K562 (cell line): ENCODE results near the gene PDE6C. TPM values are rescaled to one million over a fixed set of nuclear protein-coding genes. Genes with fewer than 3 reads are reported as not detected.

ENCODE experiments used
- ATAC-seq: fragments of 200-7000 bp; cut with Tn5 transposase; 3 replicates; pipeline ENCODE4 v1.9.1; 2020; ENCODE audit warnings: moderate library complexity
- BruUV-seq: library from RNA; stranded (reverse); fragments of 400-500 nt; replicated peaks from 2 replicates; lab custom pipeline; 2021; lab: Mats Ljungman, UMichigan
- CTCF ChIA-PET: fragments of 300-600 bp; formaldehyde crosslinking; extraction: SDS; loops from one replicate; lab custom pipeline; 2021; ENCODE audit warnings: low intra/inter-chr PET ratio; lab: Yijun Ruan, JAX
- POLR2A ChIA-PET: fragments of 300-600, 350-650 bp; sonication (Branson Sonifier 250); formaldehyde crosslinking; extraction: SDS; loops from one replicate; lab custom pipeline; 2021; ENCODE audit warnings: antibody characterized with exemption, inconsistent platforms; lab: Yijun Ruan, JAX
- DNase-seq, 4 experiments: peaks; one replicate each; pipeline versions ENCODE4 v3.0.0 to v3.0.0-alpha.2; 2011 to 2018; ENCODE audit warnings: low spot score in 3 of 4, mixed read lengths in 3 of 4; ENCODE audit errors: extremely low read depth in 1 of 4
- FAIRE-seq: peaks from 2 replicates; lab custom pipeline; 2011; peaks lifted over from hg19 to GRCh38; lab: Jason Lieb, UNC
- H2AFZ ChIP-seq: 2 replicates; pipeline ENCODE4 v1.6.0; 2011; ENCODE audit warnings: low read depth, low read length, control low read depth, inconsistent platforms
- H3K27ac ChIP-seq: fragments of 200-600 bp; 3 replicates; pipeline ENCODE4 v1.8.0; 2011; ENCODE audit warnings: low read depth, mild to moderate bottlenecking, control low read depth, inconsistent platforms, low read length, moderate library complexity, mixed read lengths; ENCODE audit errors: extremely low read depth
- H3K27me3 ChIP-seq, 2 experiments: fragments of 300-600 bp in 1 of 2; 2 replicates in 1 of 2; 3 replicates in 1 of 2; pipeline versions ENCODE4 v1.6.0 to v1.8.0; 2011; ENCODE audit warnings: inconsistent platforms in 2 of 2, low read length in 2 of 2, mild to moderate bottlenecking in 1 of 2, mixed read lengths in 1 of 2, moderate library complexity in 1 of 2; ENCODE audit not compliant: control insufficient read depth in 2 of 2, insufficient read depth in 2 of 2
- H3K36me3 ChIP-seq: fragments of 300-600 bp; 3 replicates; pipeline ENCODE4 v1.8.0; 2011; ENCODE audit warnings: mild to moderate bottlenecking, low read length, inconsistent platforms; ENCODE audit not compliant: control insufficient read depth, insufficient read depth
- H3K4me1 ChIP-seq, 2 experiments: fragments of 200-600 bp in 1 of 2; replicated peaks in 1 of 2; 2 replicates in 1 of 2; 3 replicates in 1 of 2; pipeline versions ENCODE4 v1.5.1 to v1.8.0; 2011; ENCODE audit warnings: inconsistent platforms in 2 of 2, low read length in 2 of 2, mild to moderate bottlenecking in 1 of 2, mixed read lengths in 1 of 2, moderate library complexity in 1 of 2; ENCODE audit not compliant: control insufficient read depth in 2 of 2, insufficient read depth in 2 of 2
- H3K4me2 ChIP-seq: 2 replicates; pipeline ENCODE4 v1.6.1; 2011; ENCODE audit warnings: low read length, control low read depth, inconsistent platforms, mixed read lengths; ENCODE audit not compliant: insufficient read depth
- H3K4me3 ChIP-seq: fragments of 200-600 bp; sonication (generic), shearing (Covaris generic); 2 replicates; pipeline ENCODE4 v1.5.1; 2016; ENCODE audit warnings: control low read depth, inconsistent platforms
- H3K79me2 ChIP-seq: fragments of 200-600 bp; 3 replicates; pipeline ENCODE4 v1.8.0; 2011; ENCODE audit warnings: low read length, inconsistent platforms; ENCODE audit not compliant: control insufficient read depth, insufficient read depth
- H3K9ac ChIP-seq, 2 experiments: 2 replicates each; pipeline versions ENCODE4 v1.6.0 to v1.6.1; 2011; ENCODE audit warnings: low read depth in 2 of 2, low read length in 2 of 2, control low read depth in 1 of 2, inconsistent platforms in 1 of 2, mild to moderate bottlenecking in 1 of 2, mixed read lengths in 1 of 2; ENCODE audit not compliant: insufficient read depth in 1 of 2
- H3K9me1 ChIP-seq: one replicate; pipeline ENCODE4 v1.6.0; 2011; ENCODE audit warnings: inconsistent platforms, mild to moderate bottlenecking, low read length, moderate library complexity; ENCODE audit not compliant: control insufficient read depth, insufficient read depth
- H3K9me3 ChIP-seq: replicated peaks from 2 replicates; pipeline ENCODE4 v1.5.1; 2011; ENCODE audit warnings: low read depth, low read length, inconsistent platforms; ENCODE audit not compliant: control insufficient read depth, insufficient read depth
- H4K20me1 ChIP-seq: replicated peaks from 2 replicates; pipeline ENCODE4 v1.6.1; 2011; ENCODE audit warnings: low read length, inconsistent platforms, mixed read lengths; ENCODE audit not compliant: control insufficient read depth, insufficient read depth
- BRCA1 ChIP-seq, 2 experiments: fragments of 450-650 bp in 1 of 2; sonication (generic) in 1 of 2; formaldehyde crosslinking in 1 of 2; IDR thresholded peaks; 2 replicates each; pipeline versions ENCODE4 v1.5.0 to v1.6.1; 2017 to 2020; ENCODE audit warnings: mild to moderate bottlenecking in 1 of 2, missing genetic modification reagents in 1 of 2
- CBFA2T2 ChIP-seq: fragments of 450-650 bp; conservative IDR thresholded peaks from 2 replicates; pipeline ENCODE4 v1.6.1; 2017; ENCODE audit warnings: mild to moderate bottlenecking
- CCNT2 ChIP-seq: IDR thresholded peaks from 2 replicates; pipeline ENCODE4 v1.6.1; 2011; ENCODE audit warnings: borderline replicate concordance, low read depth, mild to moderate bottlenecking, moderate library complexity, mixed read lengths, low read length; ENCODE audit not compliant: insufficient read length; ENCODE audit errors: extremely low read depth
- CTBP1 ChIP-seq: fragments of 450-650 bp; IDR thresholded peaks from 2 replicates; pipeline ENCODE4 v1.6.1; 2016; ENCODE audit warnings: borderline replicate concordance
- FOXA1 ChIP-seq: fragments of 450-650 bp; IDR thresholded peaks from 2 replicates; pipeline ENCODE4 v1.6.1; 2016; ENCODE audit warnings: mild to moderate bottlenecking, borderline replicate concordance
- KLF1 ChIP-seq: fragments of 450-650 bp; IDR thresholded peaks from 2 replicates; pipeline ENCODE4 v1.6.1; 2016; ENCODE audit warnings: missing genetic modification characterization, missing compliant biosample characterization
- MCM5 ChIP-seq: fragments of 450-650 bp; IDR thresholded peaks from 2 replicates; pipeline ENCODE4 v1.6.1; 2016; ENCODE audit warnings: low read depth
- MLX ChIP-seq, 2 experiments: fragments of 450-650 bp in 1 of 2; sonication (generic) in 1 of 2; formaldehyde crosslinking; conservative IDR thresholded peaks; 2 replicates each; pipeline versions ENCODE4 v1.4.0 to v1.8.1; 2020 to 2022; ENCODE audit warnings: mild to moderate bottlenecking in 1 of 2, missing genetic modification reagents in 1 of 2
- MNT ChIP-seq, 2 experiments: fragments of 450-650 bp; conservative IDR thresholded peaks; 2 replicates each; pipeline ENCODE4 v1.6.1; 2017; ENCODE audit warnings: mild to moderate bottlenecking in 2 of 2, moderate library complexity in 2 of 2
- PPARD ChIP-seq: fragments of 250-450 bp; sonication (Bioruptor Pico); IDR thresholded peaks from 2 replicates; pipeline ENCODE4 v1.8.0; 2022; ENCODE audit warnings: inconsistent platforms, mild to moderate bottlenecking, moderate library complexity
- STAT6 ChIP-seq: sonication (generic); formaldehyde crosslinking; IDR thresholded peaks from 2 replicates; pipeline ENCODE4 v1.8.1; 2023; ENCODE audit warnings: mild to moderate bottlenecking, missing genetic modification reagents
- TAL1 ChIP-seq: fragments of 450-650 bp; IDR thresholded peaks from 2 replicates; pipeline ENCODE4 v1.6.1; 2016; ENCODE audit warnings: mild to moderate bottlenecking
- ZNF76 ChIP-seq: fragments of 250-450 bp; sonication (Bioruptor Pico); IDR thresholded peaks from 2 replicates; pipeline ENCODE4 v1.4.0; 2020; ENCODE audit warnings: mild to moderate bottlenecking, moderate library complexity, borderline replicate concordance
- ZNF79 ChIP-seq: fragments of 250-450 bp; sonication (Bioruptor Pico); IDR thresholded peaks from 2 replicates; pipeline ENCODE4 v1.4.0; 2020; ENCODE audit warnings: low read depth, mild to moderate bottlenecking, moderate library complexity
- WGBS: fragments of 100-300 bp; shearing (Covaris generic); methylation state at CpG from one replicate; pipeline ENCODE4 v1.1.6; 2016; ENCODE audit warnings: low coverage, mixed read lengths; ENCODE audit not compliant: insufficient coverage; ENCODE audit errors: missing lambda C conversion rate; 5-methylcytosine and 5-hydroxymethylcytosine counted together
- in situ Hi-C: fragments of 300-500 bp; cut with MboI; formaldehyde crosslinking; loops from 4 replicates; pipeline ENCODE4 v1.15.0; 2018; ENCODE audit warnings: inconsistent platforms, mixed read lengths
- intact Hi-C: fragments of 100-400 bp; cut with micrococcal nuclease; formaldehyde crosslinking; loops from 2 replicates; pipeline ENCODE4 v1.14.2; 2022
- polyA plus RNA-seq, 8 experiments: library from polyadenylated mRNA; depleted of rRNA in 4 of 8; stranded (reverse) in 5 of 8; unstranded in 3 of 8; fragments of >200 nt; fragmentation: Nextera tagmentation in 2 of 8; fragmentation: Illumina TruSeq in 1 of 8; extraction: Ambion mirVana in 2 of 8; extraction: Trizol in 1 of 8; gene quantifications; 2 replicates each; pipeline versions ENCODE4 v1.2.1 to v1.2.3, GENCODE V29; 2011 to 2014; ENCODE audit warnings: inconsistent platforms in 1 of 8, missing spikeins in 1 of 8
- total RNA-seq, 7 experiments: library from RNA; depleted of rRNA in 6 of 7; stranded (reverse); fragments of >200 nt in 6 of 7; fragmentation: Illumina TruSeq in 2 of 7; extraction: Trizol in 2 of 7; gene quantifications; 2 replicates each; pipeline versions ENCODE4 v1.2.1 to v1.2.3, GENCODE V29; 2011 to 2021; ENCODE audit warnings: low replicate concordance in 1 of 7
- TF ChIP-seq, protein P1 (sequence below): fragments of 450-650 bp; IDR thresholded peaks from 2 replicates; pipeline ENCODE4 v1.6.1; 2016; ENCODE audit warnings: low read depth, mild to moderate bottlenecking, moderate library complexity
- TF ChIP-seq, protein P2 (sequence below): fragments of 250-450 bp; sonication (Bioruptor Pico); IDR thresholded peaks from 2 replicates; pipeline ENCODE4 v1.4.0; 2020; ENCODE audit warnings: mild to moderate bottlenecking, moderate library complexity

Gene PDE6C
- total and polyA plus RNA-seq, 9 of the 15 experiments (the other 6 are each of a cell fraction or from before 2014, with no cell fraction given) = not detected

DNA sequence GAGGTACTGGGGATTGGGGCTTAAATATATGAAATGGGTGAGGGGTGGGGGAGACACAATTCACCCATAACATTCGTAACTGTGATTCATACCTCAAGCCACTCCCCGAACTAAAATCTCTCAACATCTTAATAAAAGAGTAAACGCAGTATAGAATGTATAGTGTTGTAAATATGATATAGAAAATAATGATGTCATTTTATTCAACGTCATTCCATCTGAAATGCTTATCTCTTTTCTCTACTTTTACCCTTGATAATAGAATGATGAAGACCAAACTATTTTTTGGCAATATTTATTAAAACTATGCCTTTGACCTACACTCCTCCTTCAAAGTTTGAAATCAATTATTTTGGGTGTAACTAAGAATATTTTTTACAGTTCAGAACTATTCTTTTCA lies 53.7 kb downstream of the PDE6C start:
- peak in 2 of 4 experiments; percentile 2 to 6 for DNase-seq
- WGBS = 88% methylated on average over 4 of the region's 4 CpGs
- intact Hi-C loops = no loop called here
- no peak overlapping the region for H2AFZ ChIP-seq
- in situ Hi-C loops = no loop called here
- POLR2A ChIA-PET = no interaction called here
- no peaks in the 10 kb centered on the region for H3K79me2 ChIP-seq
- H3K9me1 ChIP-seq = no peaks in the 10 kb centered on the region
- no peak for ATAC-seq
- no peak overlapping the region for H3K9ac ChIP-seq
- H3K9me3 ChIP-seq = no peaks in the 10 kb centered on the region
- no peaks in the 10 kb centered on the region for H4K20me1 ChIP-seq
- no peaks in the 10 kb centered on the region for H3K4me1 ChIP-seq
- FAIRE-seq = no peak
- H3K36me3 ChIP-seq = peaks cover 16% of the 10 kb centered on the region; the same call in 2 of the 3 replicates
- BruUV-seq = no TSS peak
- H3K27me3 ChIP-seq = no peaks in the 10 kb centered on the region
- H3K4me2 ChIP-seq = no peak overlapping the region
- CTCF ChIA-PET = no interaction called here
- H3K4me3 ChIP-seq = no peak overlapping the region
- no peak overlapping the region for H3K27ac ChIP-seq
- no peak for TF ChIP-seq TAL1
- TF ChIP-seq KLF1 (tag) = no peak
- no peak for TF ChIP-seq MNT (conservative IDR thresholded peaks at IDR 0.05)
- no peak for TF ChIP-seq CCNT2
- TF ChIP-seq MCM5 = no peak
- no peak for TF ChIP-seq BRCA1 (IDR thresholded peaks at IDR 0.05)
- no peak for TF ChIP-seq BRCA1 (CRISPR knock-in tag; IDR thresholded peaks at IDR 0.05)
- TF ChIP-seq, protein P1, sequence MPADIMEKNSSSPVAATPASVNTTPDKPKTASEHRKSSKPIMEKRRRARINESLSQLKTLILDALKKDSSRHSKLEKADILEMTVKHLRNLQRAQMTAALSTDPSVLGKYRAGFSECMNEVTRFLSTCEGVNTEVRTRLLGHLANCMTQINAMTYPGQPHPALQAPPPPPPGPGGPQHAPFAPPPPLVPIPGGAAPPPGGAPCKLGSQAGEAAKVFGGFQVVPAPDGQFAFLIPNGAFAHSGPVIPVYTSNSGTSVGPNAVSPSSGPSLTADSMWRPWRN = no peak
- no peak for TF ChIP-seq CBFA2T2
- no peak for TF ChIP-seq FOXA1
- no peak for TF ChIP-seq ZNF79 (CRISPR knock-in tag)
- TF ChIP-seq ZNF76 (CRISPR knock-in tag) = no peak
- TF ChIP-seq MLX (CRISPR knock-in tag; conservative IDR thresholded peaks at IDR 0.05) = no peak
- TF ChIP-seq STAT6 (CRISPR knock-in tag) = no peak
- TF ChIP-seq, protein P2, sequence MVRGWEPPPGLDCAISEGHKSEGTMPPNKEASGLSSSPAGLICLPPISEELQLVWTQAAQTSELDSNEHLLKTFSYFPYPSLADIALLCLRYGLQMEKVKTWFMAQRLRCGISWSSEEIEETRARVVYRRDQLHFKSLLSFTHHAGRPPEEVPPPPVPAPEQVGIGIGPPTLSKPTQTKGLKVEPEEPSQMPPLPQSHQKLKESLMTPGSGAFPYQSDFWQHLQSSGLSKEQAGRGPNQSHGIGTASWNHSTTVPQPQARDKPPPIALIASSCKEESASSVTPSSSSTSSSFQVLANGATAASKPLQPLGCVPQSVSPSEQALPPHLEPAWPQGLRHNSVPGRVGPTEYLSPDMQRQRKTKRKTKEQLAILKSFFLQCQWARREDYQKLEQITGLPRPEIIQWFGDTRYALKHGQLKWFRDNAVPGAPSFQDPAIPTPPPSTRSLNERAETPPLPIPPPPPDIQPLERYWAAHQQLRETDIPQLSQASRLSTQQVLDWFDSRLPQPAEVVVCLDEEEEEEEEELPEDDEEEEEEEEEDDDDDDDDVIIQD (CRISPR knock-in tag) = no peak
- no peak for TF ChIP-seq PPARD
- TF ChIP-seq CTBP1 = no peak
